ENCODE measurements around the gene PCSK5.
"Not testable (repeated sequence)": the region's sequence is repeated elsewhere in the genome, so short reads cannot be mapped to it uniquely, and the experiment has no call there.

DNA sequence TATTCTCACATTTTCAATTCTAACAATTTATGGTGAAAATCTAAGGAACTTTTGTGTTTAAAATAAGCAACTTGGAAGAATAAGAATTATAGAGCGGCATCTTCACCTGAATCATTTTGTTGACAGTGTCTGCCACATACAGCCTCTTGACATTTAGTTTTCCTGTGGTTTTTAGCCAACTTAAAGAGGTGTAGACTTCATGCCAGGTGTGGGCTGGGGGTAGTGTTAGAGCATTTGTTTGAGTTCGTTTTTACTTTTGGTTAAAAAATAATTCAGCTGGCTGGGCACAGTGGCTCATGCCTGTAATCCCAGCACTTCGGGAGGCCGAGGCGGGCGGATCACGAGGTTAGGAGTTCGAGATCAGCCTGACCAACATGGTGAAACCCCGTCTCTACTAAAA, 72.8 kb downstream of the PCSK5 start:
- TF ChIP-seq, protein P1, sequence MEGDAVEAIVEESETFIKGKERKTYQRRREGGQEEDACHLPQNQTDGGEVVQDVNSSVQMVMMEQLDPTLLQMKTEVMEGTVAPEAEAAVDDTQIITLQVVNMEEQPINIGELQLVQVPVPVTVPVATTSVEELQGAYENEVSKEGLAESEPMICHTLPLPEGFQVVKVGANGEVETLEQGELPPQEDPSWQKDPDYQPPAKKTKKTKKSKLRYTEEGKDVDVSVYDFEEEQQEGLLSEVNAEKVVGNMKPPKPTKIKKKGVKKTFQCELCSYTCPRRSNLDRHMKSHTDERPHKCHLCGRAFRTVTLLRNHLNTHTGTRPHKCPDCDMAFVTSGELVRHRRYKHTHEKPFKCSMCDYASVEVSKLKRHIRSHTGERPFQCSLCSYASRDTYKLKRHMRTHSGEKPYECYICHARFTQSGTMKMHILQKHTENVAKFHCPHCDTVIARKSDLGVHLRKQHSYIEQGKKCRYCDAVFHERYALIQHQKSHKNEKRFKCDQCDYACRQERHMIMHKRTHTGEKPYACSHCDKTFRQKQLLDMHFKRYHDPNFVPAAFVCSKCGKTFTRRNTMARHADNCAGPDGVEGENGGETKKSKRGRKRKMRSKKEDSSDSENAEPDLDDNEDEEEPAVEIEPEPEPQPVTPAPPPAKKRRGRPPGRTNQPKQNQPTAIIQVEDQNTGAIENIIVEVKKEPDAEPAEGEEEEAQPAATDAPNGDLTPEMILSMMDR (IDR thresholded peaks at IDR 0.05; ENCODE audit: borderline replicate concordance, extremely low read depth, low read length, poor library complexity, severe bottlenecking): not testable (repeated sequence)
- TF ChIP-seq EZH2 (IDR thresholded peaks at IDR 0.05; ENCODE audit: borderline replicate concordance, low read depth, low read length, severe bottlenecking): not testable (repeated sequence)

Data from DND-41 (cell line).